A204.1 (cell line): ENCODE results near the gene DNAJB11.
"Not testable (repeated sequence)": the region's sequence is repeated elsewhere in the genome, so short reads cannot be mapped to it uniquely, and the experiment has no call there.

ENCODE experiments used
- FAIRE-seq: peaks from 2 replicates; lab custom pipeline; 2012; peaks lifted over from hg19 to GRCh38; lab: Jason Lieb, UNC

The DNAJB11 gene

DNA sequence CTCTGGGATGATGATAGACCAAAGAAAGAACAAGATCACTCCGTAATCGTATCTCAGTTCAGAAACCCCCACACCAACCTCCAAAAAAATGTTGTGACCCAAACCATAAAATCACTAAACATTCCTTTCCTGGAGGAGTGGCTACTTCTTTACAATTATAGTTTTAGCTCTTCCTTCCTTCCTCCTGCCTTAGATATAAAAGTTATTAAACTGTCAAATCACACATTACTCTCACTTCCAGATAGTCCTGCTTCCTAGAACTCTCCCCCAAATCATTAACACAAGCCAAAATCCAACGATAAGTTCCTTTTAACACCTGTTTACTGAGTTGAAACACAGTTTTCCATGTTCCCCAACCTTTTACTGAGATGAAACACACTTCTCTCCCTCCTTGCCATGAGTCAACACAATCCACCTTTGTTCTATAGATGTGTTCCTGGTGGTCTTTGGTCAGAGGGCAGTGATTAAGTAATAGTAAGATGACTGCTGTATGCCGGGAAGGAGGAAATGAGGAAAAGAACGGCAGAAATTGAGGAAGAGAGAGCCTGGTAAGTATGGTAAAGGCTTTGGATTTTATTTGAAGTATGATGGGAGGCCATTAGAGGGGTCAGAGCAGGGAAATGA is 18.0 kb upstream of the DNAJB11 start:
- FAIRE-seq, result no peak

DNA sequence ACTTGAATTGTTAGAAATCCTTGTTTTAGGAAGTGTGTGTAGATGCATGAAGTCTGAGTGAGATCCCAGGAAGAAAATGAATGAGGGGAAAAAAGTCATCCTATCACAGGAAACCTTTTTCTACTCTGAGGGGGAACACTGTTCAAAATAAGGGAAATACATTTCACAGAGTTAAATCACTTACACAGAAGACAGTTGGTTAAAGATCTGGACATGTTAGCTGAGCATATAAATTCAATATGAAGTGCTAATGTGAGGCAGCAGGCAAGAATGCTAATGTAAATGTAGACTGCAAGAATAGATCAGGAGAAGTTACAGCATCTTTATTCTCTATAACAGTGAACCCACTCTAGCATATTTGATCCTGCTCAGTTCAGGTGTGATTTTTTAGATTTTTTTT is 5.9 kb upstream of the DNAJB11 start:
- no peak for FAIRE-seq

DNA sequence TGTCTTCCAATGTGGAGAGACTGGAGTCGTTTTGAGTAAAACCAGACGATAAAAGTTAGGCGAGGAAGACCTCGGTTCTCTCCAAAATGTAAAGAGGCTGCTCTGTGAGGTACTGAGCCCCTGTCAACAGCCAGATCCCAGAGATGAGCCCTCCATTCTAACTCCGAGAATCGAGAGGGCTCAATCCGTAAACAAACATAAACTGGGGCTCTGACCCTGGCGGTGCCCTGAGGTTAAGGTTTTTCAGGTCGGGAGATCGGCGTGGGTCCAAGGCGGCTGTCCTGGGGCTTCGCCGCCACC is 3.8 kb upstream of the DNAJB11 start:
- FAIRE-seq, result no peak

DNA sequence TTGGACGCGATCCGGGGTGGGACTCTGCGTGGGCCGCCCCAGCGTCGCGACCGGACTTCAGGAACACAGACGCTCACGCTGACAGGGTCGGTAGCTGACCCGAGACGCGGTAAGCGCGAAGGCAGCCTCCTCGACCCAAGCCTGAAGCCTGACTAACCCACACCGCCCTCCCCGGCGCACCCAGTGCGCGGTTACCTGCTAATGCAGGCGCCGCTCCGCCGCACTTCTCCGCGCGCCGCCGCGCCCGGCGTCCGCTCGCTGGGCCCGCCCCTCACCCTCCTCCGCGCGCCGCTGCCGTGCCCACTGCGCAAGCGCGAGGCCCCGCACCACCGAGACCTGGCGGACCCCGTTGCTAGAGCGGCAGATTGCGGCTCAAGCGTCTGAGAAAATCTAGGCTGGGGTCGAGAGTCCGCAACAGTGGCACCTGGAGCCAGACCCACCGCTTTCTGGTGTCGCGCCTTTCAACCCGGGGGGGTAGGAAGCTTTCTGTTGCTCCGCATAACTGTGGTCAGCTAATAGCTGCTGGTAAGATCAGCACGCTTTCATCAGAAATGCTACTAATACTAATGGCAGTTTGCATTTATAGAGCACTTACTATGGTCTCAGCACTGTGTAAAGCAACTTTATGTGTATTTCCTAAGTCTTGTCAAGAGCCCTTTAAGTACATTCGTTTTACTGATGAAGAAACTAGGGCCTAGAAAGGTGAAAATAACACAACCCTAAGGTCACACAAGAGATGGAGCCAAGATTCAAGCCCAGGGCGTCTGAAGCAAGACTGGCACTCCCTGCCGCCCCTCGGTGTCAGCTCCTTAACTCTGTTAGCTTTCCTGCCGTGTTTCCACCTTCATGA is 3.2 kb upstream of the DNAJB11 start, which contains the start of gene TBCCD1:
TBCCD1 (minus strand) TSS at position 268 of the 850 bp plus-strand sequence. CDS start 3,010 bp downstream, outside the sequence.
- no peak for FAIRE-seq

DNA sequence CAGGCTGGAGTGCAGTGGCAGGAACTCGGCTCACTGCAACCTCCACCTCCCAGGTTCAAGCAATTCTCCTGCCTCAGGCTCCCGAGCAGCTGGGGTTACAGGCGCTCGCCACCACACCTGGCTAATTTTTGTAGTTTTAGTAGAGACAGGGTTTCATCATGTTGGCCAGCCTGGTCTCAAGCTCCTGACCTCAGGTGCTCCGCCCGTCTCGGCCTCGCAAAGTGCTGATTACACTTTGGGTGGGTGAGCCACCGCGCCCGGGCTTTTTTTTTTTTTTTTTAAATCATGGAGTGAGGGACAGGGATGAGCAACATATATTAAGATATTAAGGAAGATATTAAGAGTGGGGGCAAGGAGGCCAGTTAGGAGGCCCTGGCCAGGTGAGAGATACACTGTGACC is 1.2 kb upstream of the DNAJB11 start:
- FAIRE-seq, result not testable (repeated sequence)

DNA sequence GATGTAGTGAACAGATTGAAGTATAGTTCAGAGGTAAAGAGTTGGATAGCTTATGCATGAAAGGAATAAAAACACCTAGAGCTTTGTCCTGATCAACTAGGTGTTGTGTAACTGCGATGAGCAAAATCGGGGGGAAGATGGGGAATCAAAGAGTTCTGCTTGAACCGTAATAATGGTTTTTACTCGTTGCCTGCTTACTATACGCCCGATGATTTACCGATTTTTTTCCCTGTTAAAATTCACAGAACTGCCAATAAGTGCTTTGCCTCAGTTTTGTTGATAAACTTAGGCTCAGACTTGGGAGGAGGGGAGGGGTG is 783 bp upstream of the DNAJB11 start:
- no peak for FAIRE-seq

DNA sequence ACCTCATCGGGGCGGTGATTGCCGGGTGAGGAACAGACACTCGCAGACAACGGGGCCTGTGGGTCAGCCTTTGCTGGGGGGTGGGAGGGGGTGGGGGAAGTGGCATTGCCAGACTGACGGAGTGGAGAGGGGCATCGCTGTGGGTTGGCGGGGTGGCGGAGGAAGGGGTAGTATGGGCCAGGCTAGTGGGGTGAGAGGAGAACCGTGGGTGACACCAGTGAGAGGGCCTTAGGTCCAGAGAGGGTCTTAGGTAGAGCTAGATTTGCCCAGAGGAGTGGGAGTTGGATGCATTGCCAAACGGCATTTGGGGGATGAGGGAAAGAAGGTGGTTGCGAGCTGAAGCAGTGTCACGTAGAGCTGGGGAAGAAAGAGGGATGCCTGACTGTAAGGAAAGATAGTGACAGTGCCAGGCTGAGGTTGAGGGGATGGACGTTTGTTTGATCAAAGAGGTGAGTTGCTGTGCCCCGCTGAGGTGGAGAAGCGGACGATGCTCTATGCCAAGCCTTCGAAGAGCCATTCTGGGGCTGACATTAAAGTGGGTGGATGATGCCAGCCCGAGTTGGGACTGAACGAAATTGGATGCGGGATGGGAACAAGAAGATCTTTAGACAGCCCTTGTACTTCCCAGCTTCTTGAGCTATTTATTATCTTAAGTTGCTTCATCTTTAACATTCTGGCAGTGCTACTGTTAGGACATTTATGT is 572 bp downstream of the DNAJB11 start:
- no peak for FAIRE-seq

DNA sequence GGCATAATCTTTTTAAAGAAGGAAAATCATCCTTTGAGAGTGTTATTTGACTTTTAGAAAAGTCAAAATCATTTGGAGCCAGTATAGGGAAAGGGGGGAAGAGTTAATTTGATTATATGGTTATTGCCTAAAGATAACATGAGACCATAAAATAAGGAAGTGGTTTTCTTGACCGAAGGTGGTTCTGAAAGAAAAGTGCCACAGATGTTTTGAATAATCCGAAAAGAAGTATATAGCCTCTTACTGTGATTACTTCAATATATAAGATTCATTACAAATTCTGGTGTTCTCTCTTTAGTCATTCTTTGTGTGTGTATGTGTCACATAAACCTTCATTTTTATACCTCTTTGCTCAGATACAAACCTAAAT is 1.1 kb downstream of the DNAJB11 start:
- FAIRE-seq, result no peak

DNA sequence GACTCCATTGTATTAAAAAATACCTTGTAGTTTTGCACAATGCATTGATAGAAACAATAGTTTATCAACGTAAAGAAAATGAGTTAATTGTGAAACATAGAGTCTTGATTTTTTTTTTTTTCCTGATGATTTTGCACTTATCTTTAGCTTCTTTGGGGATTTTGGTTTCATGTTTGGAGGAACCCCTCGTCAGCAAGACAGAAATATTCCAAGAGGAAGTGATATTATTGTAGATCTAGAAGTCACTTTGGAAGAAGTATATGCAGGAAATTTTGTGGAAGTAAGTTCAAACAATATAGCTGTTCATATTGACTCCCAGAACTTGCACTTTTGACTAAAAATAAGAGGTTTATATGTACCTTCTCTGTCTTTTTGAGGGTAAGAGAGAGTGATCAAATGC is 7.0 kb downstream of the DNAJB11 start:
- no peak for FAIRE-seq

DNA sequence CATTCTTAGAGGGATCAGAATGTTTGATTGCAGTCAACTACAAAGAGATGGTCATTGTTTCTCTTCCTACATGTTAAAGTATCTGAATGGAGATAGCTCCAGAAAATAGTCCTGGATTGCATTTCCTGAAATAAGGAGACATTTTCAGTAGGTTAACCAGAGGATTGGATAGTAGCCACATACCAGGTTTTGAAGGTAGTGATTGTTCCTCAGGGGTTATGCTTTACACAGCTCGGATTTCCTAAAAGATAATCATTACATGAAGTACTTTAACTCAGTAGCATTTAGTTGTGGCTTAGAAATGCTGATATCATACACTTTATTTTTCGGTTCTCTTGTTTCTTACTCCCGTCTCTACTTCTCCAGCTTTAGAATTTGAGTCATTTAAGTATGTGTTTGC is 10.3 kb downstream of the DNAJB11 start:
- no peak for FAIRE-seq

DNA sequence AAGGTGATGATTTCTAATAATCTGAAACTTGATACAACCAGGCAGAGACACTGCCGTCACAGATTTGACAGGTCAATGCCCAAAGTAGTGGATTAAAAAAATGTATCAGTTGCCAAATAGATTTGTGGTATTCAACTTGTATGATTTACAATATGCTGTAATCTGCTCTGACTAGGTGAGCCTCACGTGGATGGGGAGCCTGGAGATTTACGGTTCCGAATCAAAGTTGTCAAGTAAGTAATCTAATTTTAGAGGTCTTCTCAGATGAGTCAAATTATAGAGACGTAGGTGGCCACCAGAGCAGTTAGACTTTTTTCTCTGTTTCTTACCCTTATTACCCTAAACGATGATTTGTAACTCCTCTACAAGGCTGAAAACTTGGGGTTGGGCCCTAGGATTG is 12.0 kb downstream of the DNAJB11 start:
- FAIRE-seq, result no peak

DNA sequence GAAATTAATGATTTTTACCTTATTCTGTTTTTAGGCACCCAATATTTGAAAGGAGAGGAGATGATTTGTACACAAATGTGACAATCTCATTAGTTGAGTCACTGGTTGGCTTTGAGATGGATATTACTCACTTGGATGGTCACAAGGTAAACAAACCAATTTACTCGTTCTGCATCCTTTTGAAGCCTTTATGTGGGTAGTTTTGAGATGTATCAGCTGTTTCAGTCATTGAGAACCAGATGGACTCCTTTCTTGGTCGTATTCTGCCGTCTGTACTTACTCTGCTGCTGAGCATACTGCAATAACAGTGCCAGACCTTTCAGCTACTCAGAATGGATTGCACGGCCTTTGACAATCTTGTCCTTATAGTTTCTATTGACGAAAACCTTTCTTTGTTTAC is 13.3 kb downstream of the DNAJB11 start:
- FAIRE-seq, result no peak

DNA sequence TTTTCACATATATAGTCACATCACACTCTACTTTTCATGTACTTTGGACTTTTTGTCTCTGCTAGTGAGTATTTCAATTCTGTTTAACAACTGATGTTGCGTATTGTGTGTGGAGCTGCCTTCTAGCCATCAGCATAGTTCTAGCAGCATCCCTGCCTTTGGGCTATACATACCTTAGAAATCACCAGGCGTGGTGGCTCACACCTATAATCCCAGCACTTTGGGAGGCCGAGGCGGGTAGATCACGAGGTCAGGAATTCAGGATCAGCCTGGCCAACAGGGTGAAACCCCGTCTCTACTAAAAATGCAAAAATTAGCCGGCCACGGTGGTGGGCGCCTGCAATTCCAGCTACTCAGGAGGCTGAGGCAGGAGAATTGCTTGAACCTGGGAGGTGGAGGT is 15.7 kb downstream of the DNAJB11 start:
- FAIRE-seq, result not testable (repeated sequence)

DNA sequence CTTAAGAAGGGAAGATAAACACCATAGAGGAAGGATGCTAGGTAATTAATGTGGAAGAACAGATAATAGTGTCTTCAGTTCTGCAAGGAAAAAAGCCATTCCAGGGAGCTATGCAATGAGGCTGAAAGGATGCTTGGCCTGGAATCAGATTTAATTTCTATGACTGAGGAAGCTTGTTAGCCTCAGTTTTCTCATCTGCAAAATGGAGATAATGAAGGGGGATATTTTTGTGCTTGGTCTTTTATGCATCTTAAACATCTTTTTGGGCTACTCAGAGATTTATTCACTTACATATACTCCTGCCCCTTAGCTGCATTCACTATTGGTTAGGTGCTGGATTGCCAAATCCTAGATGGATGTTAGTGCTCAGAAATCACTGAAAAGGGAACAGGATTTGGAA is 16.7 kb downstream of the DNAJB11 start:
- FAIRE-seq, result no peak

DNA sequence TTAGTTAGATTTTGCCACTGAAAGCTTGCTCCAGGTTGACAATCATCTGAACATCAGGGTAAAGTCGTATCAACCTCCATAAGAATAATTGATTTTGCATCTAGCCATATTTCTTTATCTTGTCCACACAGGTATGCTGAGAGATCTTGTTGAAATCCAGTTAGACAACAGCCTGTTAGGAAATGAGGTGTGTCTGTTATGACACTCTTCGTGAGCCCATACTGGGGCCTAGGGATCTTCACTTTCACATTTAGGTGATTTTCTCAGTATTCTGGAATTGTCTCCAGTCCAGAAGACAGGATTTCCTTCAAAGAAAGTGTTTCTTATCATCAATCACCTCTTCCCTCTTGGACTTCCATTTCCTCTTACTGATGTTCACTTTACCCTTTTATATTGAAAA is 18.1 kb downstream of the DNAJB11 start:
- FAIRE-seq, result no peak

DNA sequence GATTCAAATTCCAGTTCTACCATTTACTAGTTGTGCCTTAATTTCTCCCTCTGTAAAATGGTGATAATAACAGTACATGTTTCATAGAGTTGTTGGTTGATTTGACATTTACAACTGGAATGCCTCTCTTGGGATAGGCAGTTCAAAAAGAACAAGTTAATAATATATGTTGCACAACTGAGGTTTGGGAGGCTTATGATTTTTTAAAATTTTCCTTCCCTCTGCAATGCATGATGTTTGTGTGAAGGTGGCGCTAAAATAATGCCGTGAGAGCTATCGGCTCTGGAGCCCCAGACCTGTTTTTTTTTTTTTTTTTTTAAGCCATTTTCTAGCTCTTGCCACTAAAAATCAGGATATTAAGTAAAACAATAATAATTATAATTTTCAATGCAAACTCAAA is 18.6 kb downstream of the DNAJB11 start:
- no peak for FAIRE-seq

DNA sequence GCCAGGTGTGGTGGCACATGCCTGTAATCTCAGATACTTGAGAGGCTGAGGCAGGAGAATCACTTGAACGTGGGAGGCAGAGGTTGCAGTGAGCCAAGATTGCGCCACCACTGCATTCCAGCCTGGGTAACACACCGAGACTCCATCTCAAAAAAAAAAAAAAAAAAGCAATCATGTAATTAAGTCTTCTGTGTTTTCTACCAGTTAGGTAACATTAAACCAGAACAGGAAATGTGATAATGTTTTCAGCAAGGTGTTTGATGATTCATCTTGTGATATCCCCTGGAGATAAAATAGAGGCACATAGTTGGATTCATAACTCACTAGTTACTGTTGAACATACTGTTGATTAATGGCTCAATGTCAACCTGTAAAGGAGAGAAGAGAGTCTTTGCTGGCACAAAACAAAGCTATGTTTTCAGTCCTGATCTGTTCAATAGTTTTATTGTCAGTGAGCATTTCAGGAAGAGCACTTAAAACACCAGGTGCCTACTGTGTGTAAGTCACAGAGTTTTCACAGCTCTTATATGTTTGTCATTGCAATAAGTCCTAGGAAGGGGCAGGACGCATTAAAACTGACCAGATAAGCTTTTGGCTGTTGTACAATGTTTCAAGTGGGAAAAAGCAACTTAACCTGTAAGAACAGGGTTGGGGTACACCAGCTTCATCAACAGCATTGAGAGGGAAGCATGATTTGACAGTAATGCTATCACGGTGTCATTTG is 19.5 kb downstream of the DNAJB11 start:
- no peak for FAIRE-seq

DNA sequence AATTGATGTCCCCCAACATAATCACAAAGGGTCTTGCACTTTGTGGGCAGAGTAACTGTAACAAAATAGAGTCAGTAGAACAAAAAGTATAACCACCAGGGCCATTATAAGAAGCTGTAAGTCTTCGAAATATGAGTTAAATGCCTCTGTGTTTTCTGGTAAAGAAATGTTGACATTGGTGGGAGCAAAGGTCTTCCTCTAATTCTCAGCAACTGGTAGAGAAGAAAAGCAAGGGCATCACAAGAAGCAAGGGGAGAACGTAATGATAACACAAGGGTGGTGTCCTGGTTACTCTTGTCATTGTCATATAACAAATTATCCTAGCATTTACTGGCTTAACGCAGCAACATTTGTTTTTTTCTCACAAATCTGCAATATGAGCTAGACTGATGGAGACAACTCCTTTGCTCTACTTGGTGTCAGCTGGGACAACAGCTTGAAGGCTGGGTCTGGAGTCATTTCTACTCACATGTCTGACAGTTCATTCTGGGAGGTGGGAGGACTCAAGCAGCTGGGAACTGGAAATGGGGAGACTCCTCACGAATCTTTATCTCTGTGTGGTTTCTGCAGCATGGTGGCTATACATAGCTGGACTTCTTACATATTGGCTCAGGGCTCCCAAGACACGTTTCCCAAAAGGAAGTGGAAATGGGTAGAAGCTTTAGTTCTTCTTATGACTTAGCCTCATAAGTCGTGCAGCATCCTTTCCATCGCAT is 20.2 kb downstream of the DNAJB11 start:
- no peak for FAIRE-seq

DNA sequence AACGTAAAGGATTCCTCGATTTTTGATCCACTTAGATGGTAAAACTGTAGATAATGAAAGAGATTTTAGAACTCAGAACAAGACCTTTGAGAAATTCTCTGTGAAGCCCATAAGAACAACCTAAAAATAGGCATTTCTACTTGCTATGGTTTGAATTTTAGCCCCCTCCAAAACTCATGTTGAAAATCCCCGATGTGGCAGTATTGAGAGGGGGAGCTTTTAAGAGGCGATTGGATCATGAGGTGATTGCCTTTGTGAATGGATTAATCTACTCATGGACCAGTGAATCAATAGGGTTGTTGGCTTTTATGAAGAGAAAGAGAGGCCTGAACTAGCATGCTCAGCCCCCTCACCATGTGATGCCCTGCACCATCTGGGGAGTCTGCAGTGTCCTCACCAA is 22.2 kb downstream of the DNAJB11 start:
- no peak for FAIRE-seq

DNA sequence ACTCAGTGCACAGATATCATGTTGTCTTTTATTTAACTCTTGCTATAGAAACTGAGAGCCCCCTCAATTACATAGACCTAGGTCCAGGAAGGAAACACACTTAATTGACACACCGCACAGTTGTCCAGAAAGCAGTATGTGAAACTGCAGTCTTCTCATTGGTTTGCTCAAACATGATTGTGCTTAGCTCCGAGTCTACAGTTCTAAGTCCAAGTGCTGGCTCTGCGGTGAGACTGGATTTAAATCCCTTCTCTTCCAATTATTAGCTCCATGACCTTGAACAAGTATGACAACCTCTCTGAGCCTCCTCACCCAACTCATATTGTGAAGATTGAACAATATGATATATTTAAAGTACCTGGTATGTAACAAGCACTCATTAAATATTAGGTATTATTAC is 23.3 kb downstream of the DNAJB11 start:
- FAIRE-seq, result no peak

DNA sequence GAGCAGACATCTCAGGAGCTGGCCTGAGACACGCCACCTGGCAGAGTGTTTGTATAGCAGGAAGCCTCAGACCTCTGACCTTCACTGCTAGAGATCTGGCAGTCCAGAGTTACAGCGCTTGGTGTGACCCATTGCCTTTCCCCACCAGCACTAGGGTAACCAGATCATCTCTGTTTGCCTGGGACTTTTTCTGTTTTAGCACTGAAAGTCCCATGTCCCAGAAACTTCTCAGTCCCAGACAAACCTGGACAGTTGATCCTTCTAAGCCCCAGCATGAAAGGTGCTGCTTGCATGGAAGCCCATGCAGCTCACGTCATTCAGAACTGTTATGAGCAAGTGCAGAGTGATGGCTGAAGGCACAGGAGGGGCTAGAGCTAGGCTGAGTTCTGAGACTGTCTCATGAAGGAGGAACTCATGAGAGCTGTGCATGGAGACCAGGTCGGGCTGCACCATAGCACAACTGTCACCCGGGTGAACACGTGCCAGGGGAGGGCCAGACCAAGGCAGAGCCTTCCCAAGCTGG is 24.1 kb downstream of the DNAJB11 start:
- no peak for FAIRE-seq
